Spleen (tissue), 11 donors: ENCODE results near the gene MIA2. TPM values are rescaled to one million over a fixed set of nuclear protein-coding genes. Genes with fewer than 3 reads are reported as not detected.

Experiments used
- DNase-seq: peaks from one replicate; pipeline ENCODE4 v3.0.0-alpha.2; 2020
- H3K27ac ChIP-seq, 8 donors: fragments of 200-600 bp; sonication (generic) in 7 of 8; 1 replicate in 4 of 8; 2 replicates in 4 of 8; pipeline versions ENCODE4 v1.5.0 to v1.8.0; 2016 to 2021; ENCODE audit warnings: inconsistent platforms in 4 of 8, mild to moderate bottlenecking in 4 of 8, moderate library complexity in 1 of 8
- H3K27me3 ChIP-seq, 7 donors: fragments of 200-600 bp; sonication (generic) in 6 of 7; replicated peaks in 1 of 7; 1 replicate in 4 of 7; 2 replicates in 3 of 7; pipeline versions ENCODE4 v1.5.0 to v1.8.0; 2016 to 2021; ENCODE audit warnings: inconsistent platforms in 3 of 7, mild to moderate bottlenecking in 1 of 7
- H3K36me3 ChIP-seq, 6 donors: fragments of 200-600 bp; sonication (generic) in 5 of 6; 1 replicate in 4 of 6; 2 replicates in 2 of 6; pipeline versions ENCODE4 v1.5.0 to v1.8.0; 2016 to 2021; ENCODE audit warnings: inconsistent platforms in 2 of 6
- H3K4me1 ChIP-seq, 6 donors: fragments of 200-600 bp; sonication (generic) in 5 of 6; 1 replicate in 3 of 6; 2 replicates in 3 of 6; pipeline versions ENCODE4 v1.5.0 to v1.8.0; 2016 to 2021; ENCODE audit warnings: inconsistent platforms in 3 of 6
- H3K4me3 ChIP-seq, 8 donors: fragments of 200-600 bp; sonication (generic) in 7 of 8; 1 replicate in 4 of 8; 2 replicates in 4 of 8; pipeline versions ENCODE4 v1.5.0 to v1.8.0; 2016 to 2021; ENCODE audit warnings: inconsistent platforms in 4 of 8, mild to moderate bottlenecking in 4 of 8, moderate library complexity in 2 of 8
- H3K9me3 ChIP-seq, 8 donors: fragments of 200-600 bp; sonication (generic) in 7 of 8; 1 replicate in 4 of 8; 2 replicates in 4 of 8; pipeline versions ENCODE4 v1.5.0 to v1.8.0; 2016 to 2021; ENCODE audit warnings: inconsistent platforms in 4 of 8
- CTCF ChIP-seq, 11 experiments: fragments of 200-600 bp in 7 of 11; fragments of 450-650 bp in 4 of 11; sonication (generic) in 4 of 11; IDR thresholded peaks in 8 of 11; conservative IDR thresholded peaks in 3 of 11; 1 replicate in 7 of 11; 2 replicates in 4 of 11; pipeline versions ENCODE4 v1.4.0 to v1.8.0; 2016 to 2021; ENCODE audit warnings: antibody characterized with exemption in 11 of 11, inconsistent platforms in 4 of 11, mild to moderate bottlenecking in 1 of 11
- POLR2A ChIP-seq, 3 donors: fragments of 450-650 bp; IDR thresholded peaks; one replicate each; pipeline ENCODE4 v1.5.1; 2017; ENCODE audit warnings: antibody characterized with exemption in 3 of 3, mild to moderate bottlenecking in 1 of 3
- POLR2AphosphoS5 ChIP-seq, 3 donors: sonication (generic); formaldehyde crosslinking; IDR thresholded peaks; one replicate each; pipeline ENCODE4 v1.5.1; 2017; ENCODE audit warnings: antibody characterized with exemption in 3 of 3
- WGBS, 5 donors: extraction: QIAGEN DNeasy Blood & Tissue Kit in 3 of 5; methylation state at CpG; one replicate each; pipeline versions ENCODE4 v1.1.5 to v1.1.7; 2013 to 2018; 5-methylcytosine and 5-hydroxymethylcytosine counted together
- intact Hi-C: fragments of 100-400 bp; cut with DNase I; formaldehyde crosslinking; loops from one replicate; pipeline ENCODE4 v1.15.0; 2023; ENCODE audit warnings: low total_unique reads
- polyA plus RNA-seq, 3 donors: library from polyadenylated mRNA; stranded (reverse); fragments of 200-250 nt; gene quantifications; one replicate each; pipeline ENCODE4 v1.2.1, GENCODE V29; 2013
- total RNA-seq, 7 donors: library from RNA; depleted of rRNA in 3 of 7; stranded (reverse); fragments of >200 nt in 3 of 7; fragmentation: NEBNext Ultra II Directional in 4 of 7; extraction: Animal tissue kit (Norgen Biotek cat#: 25700) in 4 of 7; gene quantifications; one replicate each; pipeline versions ENCODE4 v1.1.0 to v1.2.1, GENCODE V29; 2016 to 2021
- donor health status: healthy with polysubstance abuse.
- donor health status: DM: no; HTN: no; CAD: no; lungs with moderate emphysema.
- donor health status: DM: no; HTN: no; CAD: no.
- donor health status: Bipolar disorder and iron deficiency.
- donor health status: healthy.
- donor health status: DM: no; HTN: no; CAD: no.
- donor health status: DM: yes; HTN: yes; CAD: no.

Gene MIA2
- total and polyA plus RNA-seq, 10 donors = 18.3 to 31.3 (median 24.8) TPM

- no peak for TF ChIP-seq CTCF (IDR thresholded peaks at IDR 0.05 in 8 of 11, conservative IDR thresholded peaks at IDR 0.05 in 3 of 11)
- TF ChIP-seq POLR2A (IDR thresholded peaks at IDR 0.05) = no peak
- TF ChIP-seq POLR2AphosphoS5 (IDR thresholded peaks at IDR 0.05) = no peak
- H3K27ac ChIP-seq = no peak overlapping the region
- H3K4me1 ChIP-seq = no peaks in the 10 kb centered on the region
- no peak for DNase-seq
- H3K9me3 ChIP-seq = no peaks in the 10 kb centered on the region
- H3K27me3 ChIP-seq = no peaks in the 10 kb centered on the region
- 90 to 98% (median 93%) methylated on average over 4 of the region's 4 CpGs for WGBS, 5 donors
- H3K36me3 ChIP-seq = peaks cover 0 to 94% (median 36%) of the 10 kb centered on the region in 6 donors
- no peak overlapping the region for H3K4me3 ChIP-seq
- intact Hi-C loops = no loop called here
Observed at GRCh38 chr14:39302124-39302810, 68.6 kb downstream of the MIA2 start.

GRCh38 chr14:39303115-39303514 lies 69.4 kb downstream of the MIA2 start:
- no peak overlapping the region for H3K27ac ChIP-seq
- no peaks in the 10 kb centered on the region for H3K4me1 ChIP-seq
- H3K9me3 ChIP-seq = no peaks in the 10 kb centered on the region
- whole genome bisulfite sequencing, 5 donors = 89 to 97% (median 91%) methylated on average over 1 of the region's 1 CpG
- peaks cover 0 to 94% (median 35%) of the 10 kb centered on the region in 6 donors for H3K36me3 ChIP-seq
- no peaks in the 10 kb centered on the region for H3K27me3 ChIP-seq
- no peak overlapping the region for H3K4me3 ChIP-seq
- DNase-seq = no peak
- TF ChIP-seq POLR2AphosphoS5 (IDR thresholded peaks at IDR 0.05) = no peak
- no peak for TF ChIP-seq CTCF (IDR thresholded peaks at IDR 0.05 in 8 of 11, conservative IDR thresholded peaks at IDR 0.05 in 3 of 11)
- no peak for TF ChIP-seq POLR2A (IDR thresholded peaks at IDR 0.05)
- intact Hi-C loops = no loop called here

- intact Hi-C loops = no loop called here
- H3K36me3 ChIP-seq = peaks cover 0 to 90% (median 27%) of the 10 kb centered on the region in 6 donors
- WGBS, 5 donors = 92 to 97% (median 95%) methylated on average over 3 of the region's 3 CpGs
- no peaks in the 10 kb centered on the region for H3K4me1 ChIP-seq
- H3K27me3 ChIP-seq = no peaks in the 10 kb centered on the region
- no peaks in the 10 kb centered on the region for H3K9me3 ChIP-seq
- no peak for DNase-seq
- no peak overlapping the region for H3K27ac ChIP-seq
- no peak for TF ChIP-seq POLR2A (IDR thresholded peaks at IDR 0.05)
- no peak for TF ChIP-seq POLR2AphosphoS5 (IDR thresholded peaks at IDR 0.05)
- no peak for TF ChIP-seq CTCF (IDR thresholded peaks at IDR 0.05 in 8 of 11, conservative IDR thresholded peaks at IDR 0.05 in 3 of 11)
- H3K4me3 ChIP-seq = no peak overlapping the region
Observed at GRCh38 chr14:39307815-39308214, 74.1 kb downstream of the MIA2 start.

- intact Hi-C loops = no loop called here
Observed at GRCh38 chr14:39310051-39310450, 76.3 kb downstream of the MIA2 start.

More at GRCh38 chr14:39310051-39310450, 76.3 kb downstream of the MIA2 start:
- Histone ChIP-seq H3K27ac (no peak overlapping the region), H3K27me3 (no peaks in the 10 kb centered on the region), H3K4me1 (no peaks in the 10 kb centered on the region), H3K36me3 (peaks cover 0 to 88% (median 23%) of the 10 kb centered on the region in 6 donors), H3K9me3 (no peaks in the 10 kb centered on the region), H3K4me3 (no peak overlapping the region)
- no peak for TF ChIP-seq POLR2A (IDR thresholded peaks at IDR 0.05)
- TF ChIP-seq POLR2AphosphoS5 (IDR thresholded peaks at IDR 0.05) = no peak
- TF ChIP-seq CTCF (IDR thresholded peaks at IDR 0.05 in 8 of 11, conservative IDR thresholded peaks at IDR 0.05 in 3 of 11) = no peak
- no peak for DNase-seq
